PC-9 (cell line): Measurements from ENCODE around the gene RAC3.

Experiments
- CTCF ChIP-seq: fragments of 200-600 bp; sonication (generic); conservative IDR thresholded peaks from 2 replicates; pipeline ENCODE4 v1.6.1; 2017; ENCODE audit warnings: mixed run types, antibody characterized with exemption, mild to moderate bottlenecking, moderate library complexity
- EZH2 ChIP-seq: fragments of 200-600 bp; sonication (generic); IDR thresholded peaks from 2 replicates; pipeline ENCODE4 v1.8.0; 2017; ENCODE audit warnings: antibody characterized with exemption, low read depth

GRCh38 chr17:82014432-82014831, 17.0 kb upstream of the RAC3 start:
- no peak for TF ChIP-seq CTCF
- TF ChIP-seq EZH2 = no peak
